Keratinocyte (primary cell): Measurements from ENCODE around the gene TAF10.

Source experiments
- CTCF ChIP-seq, 3 experiments: IDR thresholded peaks in 1 of 3; conservative IDR thresholded peaks in 1 of 3; optimal IDR thresholded peaks in 1 of 3; 2 replicates in 2 of 3; 3 replicates in 1 of 3; pipeline versions ENCODE3 to v1.5.1; 2011; ENCODE audit warnings: low read length in 3 of 3, mild to moderate bottlenecking in 3 of 3, moderate library complexity in 2 of 3, control low read depth in 1 of 3, inconsistent platforms in 1 of 3; ENCODE audit not compliant: insufficient read depth in 2 of 3; ENCODE audit errors: extremely low read depth in 1 of 3
- EZH2 ChIP-seq: IDR thresholded peaks from one replicate; pipeline ENCODE4 v1.6.1; 2012; ENCODE audit warnings: inconsistent platforms, mild to moderate bottlenecking, low read length, moderate library complexity

DNA sequence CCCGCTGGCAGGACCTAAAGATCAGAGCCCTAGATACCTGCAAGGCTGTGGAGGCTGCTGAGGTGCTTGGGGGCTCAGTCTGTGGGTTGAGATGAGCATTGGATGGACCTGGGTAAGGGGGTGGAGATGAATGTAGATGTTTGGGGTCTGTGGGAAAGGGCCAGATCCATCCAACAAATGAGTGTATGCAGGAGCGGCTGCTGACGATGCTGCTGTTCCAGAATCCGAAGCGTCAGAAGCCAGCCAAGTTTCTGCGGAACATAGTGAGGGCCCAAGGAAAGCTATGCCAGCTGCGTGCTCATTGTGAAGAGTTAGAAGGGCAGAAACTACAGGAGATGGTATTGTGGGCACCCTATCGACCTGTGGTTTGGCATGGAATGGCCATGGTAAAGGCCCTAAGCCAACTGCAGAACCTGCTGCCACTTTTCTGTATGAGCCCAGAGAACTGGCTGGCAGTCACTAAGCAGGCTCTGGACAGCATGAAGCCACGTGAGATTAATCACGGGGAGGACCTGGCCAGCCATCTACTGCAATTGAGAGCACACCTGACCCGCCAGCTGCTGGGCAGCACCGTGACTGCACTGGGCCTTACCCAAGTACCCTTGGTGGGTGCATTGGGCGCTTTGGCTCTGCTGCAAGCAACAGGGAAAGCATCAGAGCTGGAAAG, 45.2 kb downstream of the TAF10 start:
- no peak for TF ChIP-seq CTCF (optimal IDR thresholded peaks at IDR 0.05 in 1 of 3, IDR thresholded peaks at IDR 0.05 in 1 of 3, conservative IDR thresholded peaks at IDR 0.05 in 1 of 3; ENCODE audit: extremely low read depth in 1 of 3, insufficient read depth in 2 of 3, low read length in 3 of 3)
- TF ChIP-seq EZH2, result no peak
